Transverse colon (tissue), 3 donors: Measurements from ENCODE around the gene PECR.

ENCODE experiments used
- EP300 ChIP-seq: sonication (generic); formaldehyde crosslinking; IDR thresholded peaks from one replicate; pipeline ENCODE4 v1.6.1; 2017; ENCODE audit warnings: antibody characterized with exemption, low read depth
- POLR2A ChIP-seq: fragments of 450-650 bp; IDR thresholded peaks from one replicate; pipeline ENCODE4 v1.6.1; 2016; ENCODE audit warnings: antibody characterized with exemption, mild to moderate bottlenecking, moderate library complexity
- TF ChIP-seq, protein P1 (sequence below), 5 experiments: fragments of 200-600 bp in 3 of 5; fragments of 450-650 bp in 2 of 5; sonication (generic) in 3 of 5; IDR thresholded peaks; 1 replicate in 2 of 5; 2 replicates in 3 of 5; pipeline ENCODE4 v1.5.1; 2016 to 2017; ENCODE audit warnings: antibody characterized with exemption in 5 of 5, inconsistent platforms in 3 of 5, mild to moderate bottlenecking in 2 of 5, moderate library complexity in 1 of 5

GRCh38 chr2:216074794-216075193, 6.8 kb downstream of the PECR start:
- TF ChIP-seq, protein P1, sequence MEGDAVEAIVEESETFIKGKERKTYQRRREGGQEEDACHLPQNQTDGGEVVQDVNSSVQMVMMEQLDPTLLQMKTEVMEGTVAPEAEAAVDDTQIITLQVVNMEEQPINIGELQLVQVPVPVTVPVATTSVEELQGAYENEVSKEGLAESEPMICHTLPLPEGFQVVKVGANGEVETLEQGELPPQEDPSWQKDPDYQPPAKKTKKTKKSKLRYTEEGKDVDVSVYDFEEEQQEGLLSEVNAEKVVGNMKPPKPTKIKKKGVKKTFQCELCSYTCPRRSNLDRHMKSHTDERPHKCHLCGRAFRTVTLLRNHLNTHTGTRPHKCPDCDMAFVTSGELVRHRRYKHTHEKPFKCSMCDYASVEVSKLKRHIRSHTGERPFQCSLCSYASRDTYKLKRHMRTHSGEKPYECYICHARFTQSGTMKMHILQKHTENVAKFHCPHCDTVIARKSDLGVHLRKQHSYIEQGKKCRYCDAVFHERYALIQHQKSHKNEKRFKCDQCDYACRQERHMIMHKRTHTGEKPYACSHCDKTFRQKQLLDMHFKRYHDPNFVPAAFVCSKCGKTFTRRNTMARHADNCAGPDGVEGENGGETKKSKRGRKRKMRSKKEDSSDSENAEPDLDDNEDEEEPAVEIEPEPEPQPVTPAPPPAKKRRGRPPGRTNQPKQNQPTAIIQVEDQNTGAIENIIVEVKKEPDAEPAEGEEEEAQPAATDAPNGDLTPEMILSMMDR (IDR thresholded peaks at IDR 0.05) = no peak
- TF ChIP-seq POLR2A (no peak), EP300 (no peak)
